Measurements from ENCODE around the gene RAC3.

GRCh38 chr17:82001571-82002056, 29.9 kb upstream of the RAC3 start:
- TF ChIP-seq, protein P1, sequence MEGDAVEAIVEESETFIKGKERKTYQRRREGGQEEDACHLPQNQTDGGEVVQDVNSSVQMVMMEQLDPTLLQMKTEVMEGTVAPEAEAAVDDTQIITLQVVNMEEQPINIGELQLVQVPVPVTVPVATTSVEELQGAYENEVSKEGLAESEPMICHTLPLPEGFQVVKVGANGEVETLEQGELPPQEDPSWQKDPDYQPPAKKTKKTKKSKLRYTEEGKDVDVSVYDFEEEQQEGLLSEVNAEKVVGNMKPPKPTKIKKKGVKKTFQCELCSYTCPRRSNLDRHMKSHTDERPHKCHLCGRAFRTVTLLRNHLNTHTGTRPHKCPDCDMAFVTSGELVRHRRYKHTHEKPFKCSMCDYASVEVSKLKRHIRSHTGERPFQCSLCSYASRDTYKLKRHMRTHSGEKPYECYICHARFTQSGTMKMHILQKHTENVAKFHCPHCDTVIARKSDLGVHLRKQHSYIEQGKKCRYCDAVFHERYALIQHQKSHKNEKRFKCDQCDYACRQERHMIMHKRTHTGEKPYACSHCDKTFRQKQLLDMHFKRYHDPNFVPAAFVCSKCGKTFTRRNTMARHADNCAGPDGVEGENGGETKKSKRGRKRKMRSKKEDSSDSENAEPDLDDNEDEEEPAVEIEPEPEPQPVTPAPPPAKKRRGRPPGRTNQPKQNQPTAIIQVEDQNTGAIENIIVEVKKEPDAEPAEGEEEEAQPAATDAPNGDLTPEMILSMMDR (IDR thresholded peaks at IDR 0.05) = no peak
- no peak for TF ChIP-seq EZH2phosphoT487 (IDR thresholded peaks at IDR 0.05)
